Choroid plexus epithelial cell (primary cell): ENCODE results near the gene BOC.
A peak's percentile ranks its signal among the peaks of the same experiment; 100 is the strongest.

Experiments
- DNase-seq: peaks from one replicate; pipeline ENCODE4 v3.0.0-alpha.2; 2010; ENCODE audit warnings: low read depth
- H3K4me3 ChIP-seq: 2 replicates; pipeline ENCODE4 v1.5.1; 2011; ENCODE audit warnings: low read depth, mild to moderate bottlenecking, control low read depth, low read length, moderate library complexity
- TF ChIP-seq, protein P1 (sequence below): conservative IDR thresholded peaks from 2 replicates; pipeline ENCODE4 v1.5.1; 2011; ENCODE audit warnings: low read depth, mild to moderate bottlenecking, control low read depth, inconsistent platforms, low read length, moderate library complexity

The BOC gene

DNA sequence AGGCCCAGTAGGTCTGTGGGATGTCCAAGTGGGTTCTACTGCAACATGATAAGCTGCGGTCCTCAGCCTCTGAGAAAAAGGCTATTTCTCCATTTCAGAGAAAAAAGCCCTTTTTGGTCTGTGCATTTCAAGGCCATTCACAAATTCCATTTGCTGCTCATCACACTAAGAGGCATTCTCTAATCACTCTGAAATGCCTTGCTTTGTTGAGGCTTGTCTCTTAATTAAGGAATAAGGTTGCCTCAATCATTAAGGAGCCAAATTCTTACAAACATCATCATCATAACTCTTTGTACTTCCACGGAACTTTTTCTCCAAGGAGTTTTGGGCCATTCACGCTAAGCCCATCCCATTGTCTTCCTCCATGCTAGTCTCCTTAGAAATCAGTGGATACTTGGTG, 74.4 kb downstream of the BOC start:
- H3K4me3 ChIP-seq = no peak overlapping the region
- no peak for DNase-seq

GRCh38 chr3:113286524-113286923, 75.2 kb downstream of the BOC start:
- H3K4me3 ChIP-seq = no peak overlapping the region
- TF ChIP-seq, protein P1, sequence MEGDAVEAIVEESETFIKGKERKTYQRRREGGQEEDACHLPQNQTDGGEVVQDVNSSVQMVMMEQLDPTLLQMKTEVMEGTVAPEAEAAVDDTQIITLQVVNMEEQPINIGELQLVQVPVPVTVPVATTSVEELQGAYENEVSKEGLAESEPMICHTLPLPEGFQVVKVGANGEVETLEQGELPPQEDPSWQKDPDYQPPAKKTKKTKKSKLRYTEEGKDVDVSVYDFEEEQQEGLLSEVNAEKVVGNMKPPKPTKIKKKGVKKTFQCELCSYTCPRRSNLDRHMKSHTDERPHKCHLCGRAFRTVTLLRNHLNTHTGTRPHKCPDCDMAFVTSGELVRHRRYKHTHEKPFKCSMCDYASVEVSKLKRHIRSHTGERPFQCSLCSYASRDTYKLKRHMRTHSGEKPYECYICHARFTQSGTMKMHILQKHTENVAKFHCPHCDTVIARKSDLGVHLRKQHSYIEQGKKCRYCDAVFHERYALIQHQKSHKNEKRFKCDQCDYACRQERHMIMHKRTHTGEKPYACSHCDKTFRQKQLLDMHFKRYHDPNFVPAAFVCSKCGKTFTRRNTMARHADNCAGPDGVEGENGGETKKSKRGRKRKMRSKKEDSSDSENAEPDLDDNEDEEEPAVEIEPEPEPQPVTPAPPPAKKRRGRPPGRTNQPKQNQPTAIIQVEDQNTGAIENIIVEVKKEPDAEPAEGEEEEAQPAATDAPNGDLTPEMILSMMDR = no peak
- DNase-seq = no peak

More for the DNA sequence above, 74.4 kb downstream of the BOC start:
- TF ChIP-seq, protein P1 = no peak

DNA sequence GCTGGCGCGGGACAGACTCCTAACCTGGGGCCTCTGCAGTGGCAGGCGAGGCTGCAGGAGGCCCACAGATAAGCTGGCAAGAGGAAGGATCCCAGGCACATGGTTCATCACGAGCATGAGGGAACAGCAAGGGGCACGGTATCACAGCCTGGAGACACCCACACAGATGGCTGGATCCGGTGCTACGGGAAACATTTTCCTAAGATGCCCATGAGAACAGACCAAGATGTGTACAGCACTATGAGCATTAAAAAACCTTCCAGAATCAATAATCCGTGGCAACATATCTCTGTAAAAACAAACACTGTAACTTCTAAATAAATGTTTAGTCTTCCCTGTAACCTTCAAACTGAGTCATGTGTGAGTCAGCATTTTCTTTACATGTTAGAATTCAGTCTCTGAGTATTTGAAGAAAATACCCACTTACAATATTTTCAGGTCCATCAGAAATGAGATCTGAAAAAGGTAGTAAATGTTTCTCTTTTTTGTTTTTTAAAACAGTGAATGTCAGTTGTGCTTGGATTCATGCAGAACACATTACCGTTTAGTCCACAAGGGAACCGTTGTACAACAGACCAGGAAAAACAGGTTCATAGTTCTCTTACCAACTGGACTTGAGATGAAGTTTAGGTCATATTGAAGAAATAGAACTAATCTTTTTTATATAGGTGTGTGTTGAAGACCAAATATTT, 75.9 kb downstream of the BOC start:
- H3K4me3 ChIP-seq = no peak overlapping the region
- TF ChIP-seq, protein P1 = no peak
- peak; percentile 70 for DNase-seq

DNA sequence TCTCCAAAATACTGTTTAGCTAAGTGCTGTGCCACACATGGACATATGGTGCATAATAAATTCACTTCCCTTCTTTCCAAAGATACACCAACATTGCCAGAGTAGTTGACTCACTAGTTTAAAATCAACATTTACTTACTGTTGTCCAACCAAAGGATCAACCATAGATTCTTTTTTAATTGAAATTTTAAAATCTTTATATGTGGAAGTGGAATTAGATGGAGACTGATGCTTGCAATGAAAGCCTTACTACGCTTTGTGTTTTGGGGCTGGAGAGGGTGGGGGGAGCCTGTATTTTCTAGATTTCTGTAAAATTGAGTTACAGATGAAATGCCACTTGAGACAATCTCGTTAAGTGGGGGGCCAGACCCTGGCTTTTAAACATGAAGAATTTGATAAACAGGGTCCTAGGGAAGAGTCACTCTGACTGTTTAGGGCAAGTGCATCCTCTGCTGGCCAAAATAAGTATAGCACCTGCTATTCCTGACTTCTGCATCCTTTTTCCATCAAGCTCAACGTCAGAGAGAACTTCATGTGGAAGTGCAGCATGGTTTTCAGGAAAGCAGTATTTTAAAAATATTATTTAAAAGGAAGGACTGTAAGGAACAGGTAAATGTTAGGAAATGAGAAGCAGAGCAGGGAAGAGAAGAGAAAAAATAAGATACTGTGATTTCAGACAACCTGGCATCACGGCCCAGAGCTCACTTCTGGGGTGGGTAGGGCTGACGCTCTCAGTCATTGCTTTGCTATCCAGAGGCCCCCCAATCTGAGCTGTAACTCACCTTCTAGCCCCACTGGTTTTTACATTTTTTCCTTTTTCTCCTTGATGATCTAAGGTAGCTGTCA, 76.7 kb downstream of the BOC start:
- DNase-seq = peak; percentile 84
- TF ChIP-seq, protein P1 = peak; percentile 100
- H3K4me3 ChIP-seq = no peak overlapping the region

GRCh38 chr3:113288881-113289280, 77.5 kb downstream of the BOC start:
- no peak for DNase-seq
- H3K4me3 ChIP-seq = no peak overlapping the region
- TF ChIP-seq, protein P1 = no peak

DNA sequence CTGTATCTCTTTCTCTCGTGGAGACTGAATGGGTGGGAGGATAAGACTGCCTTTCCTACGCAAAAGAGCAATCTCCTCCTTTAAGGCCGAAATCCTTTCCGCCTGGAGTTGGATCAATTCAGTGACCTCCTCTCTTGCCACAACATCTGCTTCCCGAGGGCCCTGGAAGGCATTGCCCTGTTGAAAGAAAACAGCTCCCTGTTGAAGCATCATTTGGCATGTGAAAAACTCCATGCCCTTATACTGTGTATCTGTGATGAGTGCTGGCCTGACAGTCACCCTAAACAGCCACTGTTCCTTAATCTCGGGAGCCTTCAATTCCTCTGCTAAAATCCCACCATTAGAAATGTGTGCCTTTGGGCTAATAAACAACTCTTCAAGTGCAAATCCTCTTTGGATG, 80.2 kb downstream of the BOC start:
- no peak overlapping the region for H3K4me3 ChIP-seq
- TF ChIP-seq, protein P1 = no peak
- DNase-seq = no peak
